Vagina (tissue), 2 donors: Measurements from ENCODE around the gene FITM1. TPM values are rescaled to one million over a fixed set of nuclear protein-coding genes. Genes with fewer than 3 reads are reported as not detected.

ENCODE experiments used
- DNase-seq, 2 donors: peaks; one replicate each; pipeline ENCODE4 v3.0.0-alpha.2; 2017; ENCODE audit errors: extremely low spot score in 2 of 2
- H3K27ac ChIP-seq: fragments of 200-600 bp; sonication (generic); one replicate; pipeline ENCODE4 v1.5.1; 2019
- H3K27me3 ChIP-seq: fragments of 200-600 bp; sonication (generic); one replicate; pipeline ENCODE4 v1.5.1; 2019
- H3K36me3 ChIP-seq, 2 donors: fragments of 200-600 bp; sonication (generic); one replicate each; pipeline ENCODE4 v1.5.1; 2017 to 2019
- H3K4me1 ChIP-seq: fragments of 200-600 bp; sonication (generic); one replicate; pipeline ENCODE4 v1.5.1; 2019
- H3K4me3 ChIP-seq, 2 donors: fragments of 200-600 bp; sonication (generic); 1 replicate in 1 of 2; 2 replicates in 1 of 2; pipeline ENCODE4 v1.5.1; 2016 to 2019
- H3K9me3 ChIP-seq: fragments of 200-600 bp; sonication (generic); one replicate; pipeline ENCODE4 v1.5.1; 2019
- CTCF ChIP-seq, 3 experiments: fragments of 450-650 bp in 2 of 3; fragments of 200-600 bp in 1 of 3; sonication (generic) in 1 of 3; IDR thresholded peaks; one replicate each; pipeline ENCODE4 v1.5.1; 2017 to 2019; ENCODE audit warnings: antibody characterized with exemption in 3 of 3, mild to moderate bottlenecking in 2 of 3, moderate library complexity in 2 of 3
- POLR2A ChIP-seq, 2 donors: fragments of 450-650 bp; IDR thresholded peaks; one replicate each; pipeline ENCODE4 v1.6.1; 2017; ENCODE audit warnings: antibody characterized with exemption in 2 of 2, mild to moderate bottlenecking in 2 of 2, moderate library complexity in 2 of 2
- POLR2AphosphoS5 ChIP-seq, 2 donors: sonication (generic); formaldehyde crosslinking; IDR thresholded peaks; one replicate each; pipeline ENCODE4 v1.9.0; 2017; ENCODE audit warnings: antibody characterized with exemption in 2 of 2, mild to moderate bottlenecking in 2 of 2, low read depth in 1 of 2; ENCODE audit not compliant: insufficient read depth in 1 of 2
- intact Hi-C: fragments of 100-400 bp; cut with DNase I; formaldehyde crosslinking; loops from one replicate; pipeline ENCODE4 v1.15.1; 2023
- total RNA-seq: library from RNA; depleted of rRNA; stranded (reverse); fragments of >200 nt; gene quantifications from one replicate; pipeline ENCODE4 v1.2.3, GENCODE V29; 2016

Gene FITM1
- total RNA-seq, 1 donor from 2014 or later = not detected

GRCh38 chr14:24177891-24178290 lies 47.4 kb downstream of the FITM1 start:
- H3K27ac ChIP-seq = no peak overlapping the region
- intact Hi-C loops = no loop called here

GRCh38 chr14:24178399-24179178 lies 48.1 kb downstream of the FITM1 start:
- peaks cover 14% of the 10 kb centered on the region for H3K4me1 ChIP-seq
- no peak for DNase-seq
- H3K9me3 ChIP-seq = no peaks in the 10 kb centered on the region
- H3K4me3 ChIP-seq = no peak overlapping the region
- no peak for TF ChIP-seq POLR2AphosphoS5 (IDR thresholded peaks at IDR 0.05; ENCODE audit: insufficient read depth in 1 of 2, low read depth in 1 of 2)
- no peak for TF ChIP-seq CTCF (IDR thresholded peaks at IDR 0.05)
- TF ChIP-seq POLR2A (IDR thresholded peaks at IDR 0.05) = no peak
- no peak overlapping the region for H3K27ac ChIP-seq
- intact Hi-C loops = no loop called here
- H3K36me3 ChIP-seq = peaks cover 0 to 13% of the 10 kb centered on the region in 2 donors
- H3K27me3 ChIP-seq = no peaks in the 10 kb centered on the region

More at GRCh38 chr14:24177891-24178290, 47.4 kb downstream of the FITM1 start:
- Histone ChIP-seq H3K4me3 (no peak overlapping the region), H3K9me3 (no peaks in the 10 kb centered on the region), H3K36me3 (peaks cover 0 to 6% of the 10 kb centered on the region in 2 donors), H3K4me1 (peaks cover 14% of the 10 kb centered on the region), H3K27me3 (no peaks in the 10 kb centered on the region)
- TF ChIP-seq POLR2AphosphoS5 (IDR thresholded peaks at IDR 0.05; ENCODE audit: insufficient read depth in 1 of 2, low read depth in 1 of 2) = no peak
- no peak for TF ChIP-seq POLR2A (IDR thresholded peaks at IDR 0.05)
- no peak for TF ChIP-seq CTCF (IDR thresholded peaks at IDR 0.05)
- DNase-seq = no peak

GRCh38 chr14:24179294-24179960 lies 49.0 kb downstream of the FITM1 start:
- intact Hi-C loops = no loop called here
- no peak for DNase-seq
- peaks cover 0 to 22% of the 10 kb centered on the region in 2 donors for H3K36me3 ChIP-seq

GRCh38 chr14:24179961-24180796 lies 49.7 kb downstream of the FITM1 start:
- H3K27ac ChIP-seq = peak overlapping the region; percentile 86
- H3K9me3 ChIP-seq = no peaks in the 10 kb centered on the region
- H3K4me1 ChIP-seq = peaks cover 14% of the 10 kb centered on the region
- no peak for DNase-seq
- no peaks in the 10 kb centered on the region for H3K27me3 ChIP-seq
- TF ChIP-seq POLR2AphosphoS5 (IDR thresholded peaks at IDR 0.05; ENCODE audit: insufficient read depth in 1 of 2, low read depth in 1 of 2) = peak in 1 of 2 donors; percentile 52
- TF ChIP-seq POLR2A (IDR thresholded peaks at IDR 0.05) = no peak
- no peak for TF ChIP-seq CTCF (IDR thresholded peaks at IDR 0.05)
- H3K36me3 ChIP-seq = peaks cover 0 to 29% of the 10 kb centered on the region in 2 donors
- intact Hi-C loops = no loop called here
- no peak overlapping the region for H3K4me3 ChIP-seq

More at GRCh38 chr14:24179294-24179960, 49.0 kb downstream of the FITM1 start:
- peak overlapping the region; percentile 86 for H3K27ac ChIP-seq
- no peak overlapping the region for H3K4me3 ChIP-seq
- peaks cover 14% of the 10 kb centered on the region for H3K4me1 ChIP-seq
- no peak for TF ChIP-seq CTCF (IDR thresholded peaks at IDR 0.05)
- TF ChIP-seq POLR2AphosphoS5 (IDR thresholded peaks at IDR 0.05; ENCODE audit: insufficient read depth in 1 of 2, low read depth in 1 of 2) = peak in 1 of 2 donors; percentile 27
- no peak for TF ChIP-seq POLR2A (IDR thresholded peaks at IDR 0.05)
- no peaks in the 10 kb centered on the region for H3K9me3 ChIP-seq
- no peaks in the 10 kb centered on the region for H3K27me3 ChIP-seq
